Breast epithelium (tissue), 4 donors: ENCODE measurements around the gene THSD7B. TPM values are rescaled to one million over a fixed set of nuclear protein-coding genes. Genes with fewer than 3 reads are reported as not detected.

Experiments
- DNase-seq, 2 donors: peaks; one replicate each; pipeline ENCODE4 v3.0.0-alpha.2; 2019; ENCODE audit warnings: low spot score in 2 of 2
- H3K27ac ChIP-seq, 2 donors: fragments of 200-600 bp; sonication (generic) in 1 of 2; one replicate each; pipeline ENCODE4 v1.5.1; 2016 to 2019; ENCODE audit warnings: mild to moderate bottlenecking in 1 of 2
- H3K27me3 ChIP-seq, 2 donors: fragments of 200-600 bp; sonication (generic) in 1 of 2; one replicate each; pipeline versions ENCODE4 v1.5.1 to v1.6.0; 2017 to 2019; ENCODE audit warnings: control low read depth in 1 of 2, mild to moderate bottlenecking in 1 of 2
- H3K36me3 ChIP-seq: fragments of 200-600 bp; one replicate; pipeline ENCODE4 v1.5.1; 2019
- H3K4me1 ChIP-seq, 2 donors: fragments of 200-600 bp; sonication (generic); one replicate each; pipeline ENCODE4 v1.5.1; 2016 to 2019; ENCODE audit warnings: control low read depth in 1 of 2
- H3K4me3 ChIP-seq, 3 donors: fragments of 200-600 bp; sonication (generic); 1 replicate in 2 of 3; 2 replicates in 1 of 3; pipeline ENCODE4 v1.5.1; 2016 to 2019; ENCODE audit warnings: mild to moderate bottlenecking in 3 of 3, moderate library complexity in 2 of 3
- H3K9me3 ChIP-seq, 2 donors: fragments of 200-600 bp; sonication (generic) in 1 of 2; one replicate each; pipeline ENCODE4 v1.5.1; 2016 to 2019; ENCODE audit warnings: control low read depth in 1 of 2
- CTCF ChIP-seq, 3 donors: fragments of 450-650 bp; IDR thresholded peaks; one replicate each; pipeline ENCODE4 v1.5.1; 2016 to 2017; ENCODE audit warnings: antibody characterized with exemption in 3 of 3, mild to moderate bottlenecking in 3 of 3, moderate library complexity in 3 of 3
- POLR2A ChIP-seq: fragments of 450-650 bp; IDR thresholded peaks from one replicate; pipeline ENCODE4 v1.6.1; 2016; ENCODE audit warnings: antibody characterized with exemption, mild to moderate bottlenecking, moderate library complexity
- POLR2AphosphoS5 ChIP-seq, 3 donors: sonication (generic); formaldehyde crosslinking; IDR thresholded peaks; one replicate each; pipeline ENCODE4 v1.6.1; 2017; ENCODE audit warnings: antibody characterized with exemption in 3 of 3
- intact Hi-C: fragments of 100-400 bp; cut with DNase I; formaldehyde crosslinking; loops from one replicate; pipeline ENCODE4 v1.15.1; 2023; ENCODE audit warnings: low total_unique reads
- total RNA-seq, 3 donors: library from RNA; depleted of rRNA; stranded (reverse); fragments of >200 nt; gene quantifications; one replicate each; pipeline ENCODE4 v1.1.0, GENCODE V29; 2016

Gene THSD7B
- total RNA-seq, 3 donors from 2014 or later: 0.73 to 3.3 (median 2.1) TPM

GRCh38 chr2:137107904-137108303 lies 342.6 kb downstream of the THSD7B start:
- Histone ChIP-seq H3K4me1 (no peaks in the 10 kb centered on the region), H3K36me3 (no peaks in the 10 kb centered on the region), H3K27ac (no peak overlapping the region), H3K9me3 (no peaks in the 10 kb centered on the region), H3K27me3 (no peaks in the 10 kb centered on the region), H3K4me3 (no peak overlapping the region)
- no peak for DNase-seq
- TF ChIP-seq POLR2AphosphoS5 (IDR thresholded peaks at IDR 0.05) (no peak), POLR2A (no peak), CTCF (IDR thresholded peaks at IDR 0.05) (no peak)
- intact Hi-C loops: no loop called here

GRCh38 chr2:137111896-137112295 lies 346.6 kb downstream of the THSD7B start:
- no peak overlapping the region for H3K27ac ChIP-seq
- H3K4me3 ChIP-seq: no peak overlapping the region
- H3K4me1 ChIP-seq: no peaks in the 10 kb centered on the region
- no peak for TF ChIP-seq POLR2A
- H3K27me3 ChIP-seq: no peaks in the 10 kb centered on the region
- no peaks in the 10 kb centered on the region for H3K9me3 ChIP-seq
- no peak for DNase-seq
- H3K36me3 ChIP-seq: no peaks in the 10 kb centered on the region
- intact Hi-C loops: no loop called here

GRCh38 chr2:137115081-137115794 lies 349.9 kb downstream of the THSD7B start:
- no peak for DNase-seq
- no peaks in the 10 kb centered on the region for H3K27me3 ChIP-seq
- no peaks in the 10 kb centered on the region for H3K9me3 ChIP-seq
- intact Hi-C loops: no loop called here
- H3K36me3 ChIP-seq: no peaks in the 10 kb centered on the region
- H3K4me1 ChIP-seq: no peaks in the 10 kb centered on the region
- no peak overlapping the region for H3K4me3 ChIP-seq
- TF ChIP-seq POLR2A (no peak), CTCF (IDR thresholded peaks at IDR 0.05) (no peak), POLR2AphosphoS5 (IDR thresholded peaks at IDR 0.05) (no peak)
- H3K27ac ChIP-seq: no peak overlapping the region

GRCh38 chr2:137115795-137116089 lies 350.4 kb downstream of the THSD7B start:
- TF ChIP-seq CTCF (IDR thresholded peaks at IDR 0.05) (no peak), POLR2AphosphoS5 (IDR thresholded peaks at IDR 0.05) (no peak), POLR2A (no peak)

GRCh38 chr2:137117385-137117784 lies 352.0 kb downstream of the THSD7B start:
- H3K9me3 ChIP-seq: no peaks in the 10 kb centered on the region
- TF ChIP-seq POLR2A (no peak), POLR2AphosphoS5 (IDR thresholded peaks at IDR 0.05) (no peak), CTCF (IDR thresholded peaks at IDR 0.05) (no peak)
- intact Hi-C loops: no loop called here
- H3K27ac ChIP-seq: no peak overlapping the region
- no peak for DNase-seq
- no peak overlapping the region for H3K4me3 ChIP-seq
- no peaks in the 10 kb centered on the region for H3K36me3 ChIP-seq
- H3K27me3 ChIP-seq: no peaks in the 10 kb centered on the region
- H3K4me1 ChIP-seq: no peaks in the 10 kb centered on the region

More at GRCh38 chr2:137115795-137116089, 350.4 kb downstream of the THSD7B start:
- Histone ChIP-seq H3K4me3 (no peak overlapping the region), H3K27ac (no peak overlapping the region), H3K4me1 (no peaks in the 10 kb centered on the region), H3K36me3 (no peaks in the 10 kb centered on the region), H3K9me3 (no peaks in the 10 kb centered on the region), H3K27me3 (no peaks in the 10 kb centered on the region)
- DNase-seq: no peak
- intact Hi-C loops: no loop called here
